Subcutaneous adipose tissue (tissue), 4 donors: ENCODE results near the gene CAMKMT. TPM values are rescaled to one million over a fixed set of nuclear protein-coding genes. Genes with fewer than 3 reads are reported as not detected.

Experiments used
- CTCF ChIP-seq: fragments of 450-650 bp; IDR thresholded peaks from one replicate; pipeline ENCODE4 v1.5.1; 2016; ENCODE audit warnings: low read depth, mild to moderate bottlenecking, control low read depth, antibody characterized with exemption, moderate library complexity
- total RNA-seq, 4 donors: library from RNA; depleted of rRNA; stranded (reverse); fragments of >200 nt; gene quantifications; one replicate each; pipeline ENCODE4 v1.1.0, GENCODE V29; 2016

CAMKMT gene
- total RNA-seq, 4 donors from 2014 or later, result 7.7 to 14.0 (median 10.3) TPM

GRCh38 chr2:44770221-44771195 is 408.8 kb downstream of the CAMKMT start:
- no peak for TF ChIP-seq CTCF

- TF ChIP-seq CTCF, result no peak
Measured at GRCh38 chr2:44771522-44771921, 409.8 kb downstream of the CAMKMT start.

DNA sequence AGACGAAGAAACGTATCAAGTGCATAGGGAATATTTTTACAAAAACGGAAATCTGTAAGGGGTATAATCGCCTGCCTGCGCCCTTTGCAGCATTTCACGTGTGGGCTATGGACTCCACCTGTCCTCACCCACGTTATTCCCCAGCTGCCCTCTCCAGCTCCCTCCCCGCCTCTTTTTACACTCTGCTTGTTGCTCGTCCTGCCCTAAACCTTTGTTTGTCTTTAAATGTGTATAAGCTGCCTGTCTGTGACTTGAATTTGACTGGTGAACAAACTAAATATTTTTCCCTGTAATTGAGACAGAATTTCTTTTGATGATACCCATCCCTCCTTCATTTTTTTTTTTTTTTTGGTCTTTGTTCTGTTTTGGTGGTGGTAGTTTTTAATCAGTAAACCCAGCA is 410.4 kb downstream of the CAMKMT start:
- no peak for TF ChIP-seq CTCF

- no peak for TF ChIP-seq CTCF
Measured at GRCh38 chr2:44772669-44773378, 411.1 kb downstream of the CAMKMT start.

DNA sequence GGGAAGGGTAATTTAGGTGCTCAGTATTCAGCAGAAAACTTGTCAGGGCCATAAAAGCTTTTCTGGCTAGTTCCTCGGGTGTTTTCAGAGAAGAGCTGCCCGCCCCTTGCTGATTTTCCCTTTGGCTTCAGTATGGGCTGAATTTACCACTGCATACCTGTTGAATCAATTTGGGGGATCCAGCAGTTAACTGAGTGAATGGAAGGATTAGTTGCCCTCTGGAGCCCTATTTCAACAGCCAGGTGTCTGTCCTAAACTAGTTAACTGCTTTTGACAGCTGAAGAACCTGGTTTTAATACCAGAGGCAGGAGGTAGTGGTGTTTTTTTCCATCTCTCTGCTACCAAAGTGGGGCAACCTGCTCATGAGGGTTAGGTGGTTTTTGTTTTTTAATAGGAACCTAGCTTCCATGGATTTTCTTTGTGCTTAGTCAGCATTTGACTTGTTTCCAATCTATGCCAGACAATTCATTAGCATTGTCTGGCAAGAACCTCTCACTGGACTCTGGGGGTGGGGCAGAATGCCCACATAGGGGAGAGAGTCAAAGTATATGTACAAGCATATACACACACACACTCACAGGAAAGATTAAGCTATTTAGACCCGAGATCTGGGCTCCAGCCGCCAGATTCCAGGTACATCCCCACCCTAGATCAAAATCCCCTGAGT is 413.2 kb downstream of the CAMKMT start:
- no peak for TF ChIP-seq CTCF

- TF ChIP-seq CTCF, result no peak
Measured at GRCh38 chr2:44777036-44777435, 415.3 kb downstream of the CAMKMT start.

GRCh38 chr2:44777537-44777936 is 415.8 kb downstream of the CAMKMT start:
- TF ChIP-seq CTCF, result no peak
